Astrocyte of the cerebellum (primary cell): ENCODE results near the gene GRPEL1.

ENCODE experiments used
- DNase-seq: peaks from one replicate; pipeline ENCODE4 v3.0.0-alpha.2; 2011; ENCODE audit warnings: low read depth
- H3K4me3 ChIP-seq: 2 replicates; pipeline ENCODE4 v1.5.1; 2011; ENCODE audit warnings: mild to moderate bottlenecking, low read depth, low read length, moderate library complexity
- CTCF ChIP-seq: IDR thresholded peaks from 2 replicates; pipeline ENCODE4 v1.5.1; 2012; ENCODE audit warnings: low read length, low read depth, moderate library complexity, mild to moderate bottlenecking; ENCODE audit errors: missing control alignments
- in situ Hi-C: cut with HindIII; loops from 2 replicates; pipeline ENCODE4 v1.10.0; 2017; ENCODE audit warnings: low sequenced_read_pairs

GRPEL1 gene

GRCh38 chr4:7052923-7053715 is 14.7 kb downstream of the GRPEL1 start:
- in situ Hi-C loops = no loop called here
- no peak for DNase-seq
- TF ChIP-seq CTCF = no peak
- H3K4me3 ChIP-seq = no peak overlapping the region

DNA sequence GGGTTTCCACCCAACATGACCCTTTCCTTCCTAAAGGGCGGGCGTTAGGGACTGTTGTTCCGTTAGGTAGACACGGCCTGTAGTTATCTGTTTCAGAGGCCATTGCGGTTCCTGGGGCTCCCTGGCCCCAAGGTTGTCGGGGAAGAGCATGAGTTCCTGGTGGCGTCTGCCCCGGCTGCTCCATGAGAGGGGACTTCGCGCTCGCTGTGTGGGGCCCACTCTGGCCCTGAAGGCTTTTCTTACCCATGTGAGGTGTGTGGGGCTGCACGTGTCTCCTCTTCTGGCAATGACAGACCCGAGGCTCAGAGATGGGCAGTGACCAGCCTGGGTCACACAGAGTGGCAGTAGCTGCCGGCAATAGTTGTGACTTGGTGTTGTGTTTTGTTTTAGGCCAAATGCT is 15.6 kb downstream of the GRPEL1 start:
- in situ Hi-C loops = no loop called here
- no peak overlapping the region for H3K4me3 ChIP-seq
- DNase-seq = no peak
- TF ChIP-seq CTCF = no peak

GRCh38 chr4:7051905-7052304 is 16.0 kb downstream of the GRPEL1 start:
- no peak for DNase-seq
- H3K4me3 ChIP-seq = no peak overlapping the region
- no peak for TF ChIP-seq CTCF
- in situ Hi-C loops = no loop called here

- H3K4me3 ChIP-seq = no peak overlapping the region
- in situ Hi-C loops = no loop called here
- DNase-seq = no peak
- no peak for TF ChIP-seq CTCF
Measured at GRCh38 chr4:7051144-7051495, 16.7 kb downstream of the GRPEL1 start.

GRCh38 chr4:7050481-7051143 is 17.3 kb downstream of the GRPEL1 start:
- DNase-seq = no peak
- no peak overlapping the region for H3K4me3 ChIP-seq
- in situ Hi-C loops = no loop called here
- TF ChIP-seq CTCF = no peak

- no peak overlapping the region for H3K4me3 ChIP-seq
- in situ Hi-C loops = no loop called here
- no peak for DNase-seq
- no peak for TF ChIP-seq CTCF
Measured at GRCh38 chr4:7049739-7050138, 18.1 kb downstream of the GRPEL1 start.
